K562 (cell line): ENCODE results near the gene CRIP1. TPM values are rescaled to one million over a fixed set of nuclear protein-coding genes. Genes with fewer than 3 reads are reported as not detected.

Experiments used
- ATAC-seq: fragments of 200-7000 bp; cut with Tn5 transposase; 3 replicates; pipeline ENCODE4 v1.9.1; 2020; ENCODE audit warnings: moderate library complexity
- BruUV-seq: library from RNA; stranded (reverse); fragments of 400-500 nt; replicated peaks from 2 replicates; lab custom pipeline; 2021; lab: Mats Ljungman, UMichigan
- CTCF ChIA-PET: fragments of 300-600 bp; formaldehyde crosslinking; extraction: SDS; loops from one replicate; lab custom pipeline; 2021; ENCODE audit warnings: low intra/inter-chr PET ratio; lab: Yijun Ruan, JAX
- POLR2A ChIA-PET: fragments of 300-600, 350-650 bp; sonication (Branson Sonifier 250); formaldehyde crosslinking; extraction: SDS; loops from one replicate; lab custom pipeline; 2021; ENCODE audit warnings: antibody characterized with exemption, inconsistent platforms; lab: Yijun Ruan, JAX
- DNase-seq, 4 experiments: peaks; one replicate each; pipeline versions ENCODE4 v3.0.0 to v3.0.0-alpha.2; 2011 to 2018; ENCODE audit warnings: low spot score in 3 of 4, mixed read lengths in 3 of 4; ENCODE audit errors: extremely low read depth in 1 of 4
- FAIRE-seq: peaks from 2 replicates; lab custom pipeline; 2011; peaks lifted over from hg19 to GRCh38; lab: Jason Lieb, UNC
- H2AFZ ChIP-seq: 2 replicates; pipeline ENCODE4 v1.6.0; 2011; ENCODE audit warnings: low read depth, low read length, control low read depth, inconsistent platforms
- H3K27ac ChIP-seq: fragments of 200-600 bp; 3 replicates; pipeline ENCODE4 v1.8.0; 2011; ENCODE audit warnings: low read depth, mild to moderate bottlenecking, control low read depth, inconsistent platforms, low read length, moderate library complexity, mixed read lengths; ENCODE audit errors: extremely low read depth
- H3K27me3 ChIP-seq, 2 experiments: fragments of 300-600 bp in 1 of 2; 2 replicates in 1 of 2; 3 replicates in 1 of 2; pipeline versions ENCODE4 v1.6.0 to v1.8.0; 2011; ENCODE audit warnings: inconsistent platforms in 2 of 2, low read length in 2 of 2, mild to moderate bottlenecking in 1 of 2, mixed read lengths in 1 of 2, moderate library complexity in 1 of 2; ENCODE audit not compliant: control insufficient read depth in 2 of 2, insufficient read depth in 2 of 2
- H3K36me3 ChIP-seq: fragments of 300-600 bp; 3 replicates; pipeline ENCODE4 v1.8.0; 2011; ENCODE audit warnings: mild to moderate bottlenecking, low read length, inconsistent platforms; ENCODE audit not compliant: control insufficient read depth, insufficient read depth
- H3K4me1 ChIP-seq, 2 experiments: fragments of 200-600 bp in 1 of 2; replicated peaks in 1 of 2; 2 replicates in 1 of 2; 3 replicates in 1 of 2; pipeline versions ENCODE4 v1.5.1 to v1.8.0; 2011; ENCODE audit warnings: inconsistent platforms in 2 of 2, low read length in 2 of 2, mild to moderate bottlenecking in 1 of 2, mixed read lengths in 1 of 2, moderate library complexity in 1 of 2; ENCODE audit not compliant: control insufficient read depth in 2 of 2, insufficient read depth in 2 of 2
- H3K4me2 ChIP-seq: 2 replicates; pipeline ENCODE4 v1.6.1; 2011; ENCODE audit warnings: low read length, control low read depth, inconsistent platforms, mixed read lengths; ENCODE audit not compliant: insufficient read depth
- H3K4me3 ChIP-seq: fragments of 200-600 bp; sonication (generic), shearing (Covaris generic); 2 replicates; pipeline ENCODE4 v1.5.1; 2016; ENCODE audit warnings: control low read depth, inconsistent platforms
- H3K79me2 ChIP-seq: fragments of 200-600 bp; 3 replicates; pipeline ENCODE4 v1.8.0; 2011; ENCODE audit warnings: low read length, inconsistent platforms; ENCODE audit not compliant: control insufficient read depth, insufficient read depth
- H3K9ac ChIP-seq, 2 experiments: 2 replicates each; pipeline versions ENCODE4 v1.6.0 to v1.6.1; 2011; ENCODE audit warnings: low read depth in 2 of 2, low read length in 2 of 2, control low read depth in 1 of 2, inconsistent platforms in 1 of 2, mild to moderate bottlenecking in 1 of 2, mixed read lengths in 1 of 2; ENCODE audit not compliant: insufficient read depth in 1 of 2
- H3K9me1 ChIP-seq: one replicate; pipeline ENCODE4 v1.6.0; 2011; ENCODE audit warnings: inconsistent platforms, mild to moderate bottlenecking, low read length, moderate library complexity; ENCODE audit not compliant: control insufficient read depth, insufficient read depth
- H3K9me3 ChIP-seq: replicated peaks from 2 replicates; pipeline ENCODE4 v1.5.1; 2011; ENCODE audit warnings: low read depth, low read length, inconsistent platforms; ENCODE audit not compliant: control insufficient read depth, insufficient read depth
- H4K20me1 ChIP-seq: replicated peaks from 2 replicates; pipeline ENCODE4 v1.6.1; 2011; ENCODE audit warnings: low read length, inconsistent platforms, mixed read lengths; ENCODE audit not compliant: control insufficient read depth, insufficient read depth
- FOXK1 ChIP-seq: sonication (generic); formaldehyde crosslinking; IDR thresholded peaks from 2 replicates; pipeline ENCODE4 v1.8.0; 2022; ENCODE audit warnings: missing genetic modification reagents, mild to moderate bottlenecking, borderline replicate concordance
- FOXK2 ChIP-seq, 2 experiments: fragments of 450-650 bp; IDR thresholded peaks in 1 of 2; conservative IDR thresholded peaks in 1 of 2; 2 replicates each; pipeline ENCODE4 v1.6.1; 2016; ENCODE audit warnings: low read depth in 2 of 2, mild to moderate bottlenecking in 1 of 2
- HDAC2 ChIP-seq: fragments of 450-650 bp; IDR thresholded peaks from 2 replicates; pipeline ENCODE4 v1.6.1; 2016; ENCODE audit warnings: mild to moderate bottlenecking
- HDAC3 ChIP-seq: fragments of 450-650 bp; IDR thresholded peaks from 2 replicates; pipeline ENCODE4 v1.6.1; 2018; ENCODE audit warnings: borderline replicate concordance, mild to moderate bottlenecking, moderate library complexity; ENCODE audit not compliant: partially characterized antibody
- NR2C2 ChIP-seq, 2 experiments: fragments of 200-800 bp in 1 of 2; sonication (Bioruptor generic) in 1 of 2; sonication (generic) in 1 of 2; formaldehyde crosslinking in 1 of 2; IDR thresholded peaks; 2 replicates each; pipeline versions ENCODE4 v1.6.1 to v1.8.0; 2016 to 2022; ENCODE audit warnings: mild to moderate bottlenecking in 1 of 2, missing compliant biosample characterization in 1 of 2, missing genetic modification characterization in 1 of 2, missing genetic modification reagents in 1 of 2
- NR4A1 ChIP-seq, 2 experiments: fragments of 250-450 bp in 1 of 2; fragments of 450-650 bp in 1 of 2; sonication (Bioruptor Pico) in 1 of 2; IDR thresholded peaks; 2 replicates each; pipeline versions ENCODE4 v1.4.0 to v1.6.1; 2016 to 2020; ENCODE audit warnings: mild to moderate bottlenecking in 2 of 2, missing compliant biosample characterization in 1 of 2, missing genetic modification characterization in 1 of 2, moderate library complexity in 1 of 2
- SPI1 ChIP-seq: IDR thresholded peaks from 2 replicates; pipeline ENCODE4 v1.6.1; 2011; ENCODE audit warnings: low read depth, low read length, control low read depth, borderline replicate concordance
- STAT6 ChIP-seq: sonication (generic); formaldehyde crosslinking; IDR thresholded peaks from 2 replicates; pipeline ENCODE4 v1.8.1; 2023; ENCODE audit warnings: mild to moderate bottlenecking, missing genetic modification reagents
- ZHX1 ChIP-seq: fragments of 150-350 bp; conservative IDR thresholded peaks from 2 replicates; pipeline ENCODE4 v1.6.1; 2014; ENCODE audit warnings: low read length
- ZNF232 ChIP-seq: sonication (generic); formaldehyde crosslinking; IDR thresholded peaks from 2 replicates; pipeline ENCODE4 v1.8.0; 2022; ENCODE audit warnings: mild to moderate bottlenecking, missing genetic modification reagents
- ZNF583 ChIP-seq: fragments of 250-450 bp; sonication (Bioruptor Pico); IDR thresholded peaks from 2 replicates; pipeline ENCODE4 v1.4.0; 2020
- ZNF77 ChIP-seq: fragments of 250-450 bp; sonication (Bioruptor Pico); IDR thresholded peaks from 2 replicates; pipeline ENCODE4 v1.5.0; 2020
- WGBS: fragments of 100-300 bp; shearing (Covaris generic); methylation state at CpG from one replicate; pipeline ENCODE4 v1.1.6; 2016; ENCODE audit warnings: low coverage, mixed read lengths; ENCODE audit not compliant: insufficient coverage; ENCODE audit errors: missing lambda C conversion rate; 5-methylcytosine and 5-hydroxymethylcytosine counted together
- in situ Hi-C: fragments of 300-500 bp; cut with MboI; formaldehyde crosslinking; loops from 4 replicates; pipeline ENCODE4 v1.15.0; 2018; ENCODE audit warnings: inconsistent platforms, mixed read lengths
- intact Hi-C: fragments of 100-400 bp; cut with micrococcal nuclease; formaldehyde crosslinking; loops from 2 replicates; pipeline ENCODE4 v1.14.2; 2022
- polyA plus RNA-seq, 8 experiments: library from polyadenylated mRNA; depleted of rRNA in 4 of 8; stranded (reverse) in 5 of 8; unstranded in 3 of 8; fragments of >200 nt; fragmentation: Nextera tagmentation in 2 of 8; fragmentation: Illumina TruSeq in 1 of 8; extraction: Ambion mirVana in 2 of 8; extraction: Trizol in 1 of 8; gene quantifications; 2 replicates each; pipeline versions ENCODE4 v1.2.1 to v1.2.3, GENCODE V29; 2011 to 2014; ENCODE audit warnings: inconsistent platforms in 1 of 8, missing spikeins in 1 of 8
- total RNA-seq, 7 experiments: library from RNA; depleted of rRNA in 6 of 7; stranded (reverse); fragments of >200 nt in 6 of 7; fragmentation: Illumina TruSeq in 2 of 7; extraction: Trizol in 2 of 7; gene quantifications; 2 replicates each; pipeline versions ENCODE4 v1.2.1 to v1.2.3, GENCODE V29; 2011 to 2021; ENCODE audit warnings: low replicate concordance in 1 of 7
- TF ChIP-seq, protein P1 (sequence below): conservative IDR thresholded peaks from 2 replicates; pipeline ENCODE4 v1.6.1; 2011; ENCODE audit warnings: low read depth, mild to moderate bottlenecking, low read length; ENCODE audit not compliant: control insufficient read depth
- TF ChIP-seq, protein P2 (sequence below): sonication (generic); formaldehyde crosslinking; IDR thresholded peaks from 2 replicates; pipeline ENCODE4 v1.8.0; 2022; ENCODE audit warnings: missing genetic modification reagents, mild to moderate bottlenecking, borderline replicate concordance

Gene CRIP1
- total and polyA plus RNA-seq, 9 of the 15 experiments (the other 6 are each of a cell fraction or from before 2014, with no cell fraction given), result 0.11 to 0.58 (median 0.14) TPM; not detected in 6

DNA sequence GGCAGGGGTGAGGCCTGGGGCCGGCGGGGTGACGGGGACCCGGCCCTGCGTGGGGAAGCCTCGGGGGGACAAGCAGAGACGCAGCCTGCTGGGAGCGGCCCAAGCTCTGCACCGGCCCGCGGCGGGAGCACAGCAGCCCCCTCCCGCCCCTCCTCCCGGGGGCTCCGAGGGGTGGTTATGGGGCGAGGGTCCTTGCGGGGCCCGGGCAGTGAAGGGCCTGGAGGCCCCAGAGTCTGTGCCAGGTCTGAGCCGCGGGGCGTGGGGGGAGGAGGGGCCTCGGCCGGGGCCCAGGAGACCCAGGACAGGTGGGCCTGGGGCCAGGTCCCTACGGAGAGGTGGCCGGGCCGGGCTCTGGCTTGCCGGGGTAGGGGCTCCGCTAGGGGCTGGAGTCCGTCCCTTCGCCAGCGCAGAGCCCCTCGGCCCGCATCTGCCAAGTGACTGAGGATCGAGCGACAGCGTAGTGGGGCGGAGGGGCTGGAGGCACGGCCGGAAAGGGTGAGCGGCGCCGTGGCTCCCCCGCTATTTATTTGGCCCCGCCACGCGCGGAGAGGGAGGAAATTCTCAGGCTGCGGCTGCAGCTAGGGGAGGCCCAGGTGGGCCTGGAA is 40.2 kb downstream of the CRIP1 start:
- POLR2A ChIA-PET, result no interaction called here
- TF ChIP-seq, protein P1, sequence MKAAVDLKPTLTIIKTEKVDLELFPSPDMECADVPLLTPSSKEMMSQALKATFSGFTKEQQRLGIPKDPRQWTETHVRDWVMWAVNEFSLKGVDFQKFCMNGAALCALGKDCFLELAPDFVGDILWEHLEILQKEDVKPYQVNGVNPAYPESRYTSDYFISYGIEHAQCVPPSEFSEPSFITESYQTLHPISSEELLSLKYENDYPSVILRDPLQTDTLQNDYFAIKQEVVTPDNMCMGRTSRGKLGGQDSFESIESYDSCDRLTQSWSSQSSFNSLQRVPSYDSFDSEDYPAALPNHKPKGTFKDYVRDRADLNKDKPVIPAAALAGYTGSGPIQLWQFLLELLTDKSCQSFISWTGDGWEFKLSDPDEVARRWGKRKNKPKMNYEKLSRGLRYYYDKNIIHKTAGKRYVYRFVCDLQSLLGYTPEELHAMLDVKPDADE, result no peak
- TF ChIP-seq ZNF77 (CRISPR knock-in tag) (no peak), HDAC3 (no peak), FOXK2 (conservative IDR thresholded peaks at IDR 0.05 in 1 of 2, IDR thresholded peaks at IDR 0.05 in 1 of 2; ENCODE audit: low read depth in 2 of 2) (no peak), ZNF232 (CRISPR knock-in tag) (no peak), NR2C2 (CRISPR knock-in tag; IDR thresholded peaks at IDR 0.05) (no peak), NR2C2 (tag; IDR thresholded peaks at IDR 0.05) (no peak), ZHX1 (no peak), HDAC2 (no peak), FOXK1 (no peak), ZNF583 (no peak), NR4A1 (CRISPR knock-in tag; IDR thresholded peaks at IDR 0.05) (no peak), NR4A1 (tag; IDR thresholded peaks at IDR 0.05) (no peak), STAT6 (no peak), SPI1 (no peak)
- TF ChIP-seq, protein P2, sequence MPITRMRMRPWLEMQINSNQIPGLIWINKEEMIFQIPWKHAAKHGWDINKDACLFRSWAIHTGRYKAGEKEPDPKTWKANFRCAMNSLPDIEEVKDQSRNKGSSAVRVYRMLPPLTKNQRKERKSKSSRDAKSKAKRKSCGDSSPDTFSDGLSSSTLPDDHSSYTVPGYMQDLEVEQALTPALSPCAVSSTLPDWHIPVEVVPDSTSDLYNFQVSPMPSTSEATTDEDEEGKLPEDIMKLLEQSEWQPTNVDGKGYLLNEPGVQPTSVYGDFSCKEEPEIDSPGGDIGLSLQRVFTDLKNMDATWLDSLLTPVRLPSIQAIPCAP (CRISPR knock-in tag), result no peak

More for the DNA sequence above, 40.2 kb downstream of the CRIP1 start:
- CTCF ChIA-PET, result no interaction called here
- Histone ChIP-seq H3K9me3 (no peaks in the 10 kb centered on the region), H3K4me2 (no peak overlapping the region), H2AFZ (no peak overlapping the region), H3K9me1 (no peaks in the 10 kb centered on the region), H3K36me3 (no peaks in the 10 kb centered on the region), H3K27ac (no peak overlapping the region), H4K20me1 (no peaks in the 10 kb centered on the region), H3K4me3 (no peak overlapping the region), H3K79me2 (no peaks in the 10 kb centered on the region), H3K27me3 (peaks cover 2 to 23% of the 10 kb centered on the region in 2 experiments; a peak in 2 of 5 replicates), H3K4me1 (peaks cover 0 to 45% of the 10 kb centered on the region in 2 experiments; a peak in 2 of 5 replicates), H3K9ac (no peak overlapping the region)
- WGBS, result 66% methylated on average over 21 of the region's 48 CpGs
- DNase-seq (no peak), ATAC-seq (no peak), FAIRE-seq (no peak)
- no TSS peak for BruUV-seq
- in situ Hi-C loops, result no loop called here
- intact Hi-C loops, result loop anchor here (5.0 to 10.0 kb wide), 2 partner anchors 52 to 435 kb away; partner anchors contain the start of gene CRIP2
